ENCODE data around the gene PPP1R9B.

Gene PPP1R9B

GRCh38 chr17:50106393-50107131 lies 43.9 kb downstream of the PPP1R9B start:
- no peak for DNase-seq (ENCODE audit: low read depth, low spot score)

- no peak for DNase-seq (ENCODE audit: low read depth, low spot score)
Observed at GRCh38 chr17:50105811-50106210, 44.7 kb downstream of the PPP1R9B start.

- DNase-seq (ENCODE audit: low read depth, low spot score) = no peak
Observed at GRCh38 chr17:50103941-50104340, 46.5 kb downstream of the PPP1R9B start.

- DNase-seq (ENCODE audit: low read depth, low spot score) = no peak
Observed at GRCh38 chr17:50103252-50103651, 47.2 kb downstream of the PPP1R9B start.

GRCh38 chr17:50102164-50102991 lies 48.1 kb downstream of the PPP1R9B start:
- DNase-seq (ENCODE audit: low read depth, low spot score) = no peak

GRCh38 chr17:50101346-50102163 lies 48.9 kb downstream of the PPP1R9B start:
- DNase-seq (ENCODE audit: low read depth, low spot score) = no peak

GRCh38 chr17:50100921-50101345 lies 49.5 kb downstream of the PPP1R9B start:
- no peak for DNase-seq (ENCODE audit: low read depth, low spot score)

- DNase-seq (ENCODE audit: low read depth, low spot score) = no peak
Observed at GRCh38 chr17:50100480-50100883, 50.0 kb downstream of the PPP1R9B start.

- DNase-seq (ENCODE audit: low read depth, low spot score) = no peak
Observed at GRCh38 chr17:50099003-50099402, 51.5 kb downstream of the PPP1R9B start.

GRCh38 chr17:50098583-50098982 lies 51.9 kb downstream of the PPP1R9B start:
- no peak for DNase-seq (ENCODE audit: low read depth, low spot score)

- no peak for DNase-seq (ENCODE audit: low read depth, low spot score)
Observed at GRCh38 chr17:50097926-50098325, 52.6 kb downstream of the PPP1R9B start.

GRCh38 chr17:50097455-50097854 lies 53.0 kb downstream of the PPP1R9B start:
- no peak for DNase-seq (ENCODE audit: low read depth, low spot score)

- no peak for DNase-seq (ENCODE audit: low read depth, low spot score)
Observed at GRCh38 chr17:50096758-50097157, 53.7 kb downstream of the PPP1R9B start.

- DNase-seq (ENCODE audit: low read depth, low spot score) = no peak
Observed at GRCh38 chr17:50096092-50096491, 54.4 kb downstream of the PPP1R9B start.

- no peak for DNase-seq (ENCODE audit: low read depth, low spot score)
Observed at GRCh38 chr17:50095626-50096037, 54.8 kb downstream of the PPP1R9B start.

GRCh38 chr17:50094753-50095619 lies 55.5 kb downstream of the PPP1R9B start, which contains the start of gene PDK2:
TSS of gene PDK2 (plus strand) at chr17:50095351. CDS start at chr17:50095436, 85 bp downstream.
- DNase-seq (ENCODE audit: low read depth, low spot score) = peak; percentile 94

GRCh38 chr17:50094243-50094752 lies 56.2 kb downstream of the PPP1R9B start:
- DNase-seq (ENCODE audit: low read depth, low spot score) = peak; percentile 86

GRCh38 chr17:50093807-50094206 lies 56.7 kb downstream of the PPP1R9B start:
- no peak for DNase-seq (ENCODE audit: low read depth, low spot score)

- DNase-seq (ENCODE audit: low read depth, low spot score) = no peak
Observed at GRCh38 chr17:50093246-50093645, 57.2 kb downstream of the PPP1R9B start.

- DNase-seq (ENCODE audit: low read depth, low spot score) = no peak
Observed at GRCh38 chr17:50091918-50092285, 58.6 kb downstream of the PPP1R9B start.

All from activated CD4-positive, CD25-positive, alpha-beta regulatory T cell treated with anti-CD3 and anti-CD28 coated beads, Interleukin-2, amount 50 U/mL, for 16 hours (primary cell).